HT1080 (cell line): Measurements from ENCODE around the gene JADE1. TPM values are rescaled to one million over a fixed set of nuclear protein-coding genes. Genes with fewer than 3 reads are reported as not detected.

Experiments
- DNase-seq: peaks from one replicate; pipeline ENCODE4 v3.0.0-alpha.2; 2015; ENCODE audit warnings: low read depth
- total RNA-seq: library from RNA; depleted of rRNA; stranded (reverse); fragments of >200 nt; shearing (Covaris generic); gene quantifications from 2 replicates; pipeline ENCODE4 v1.2.3, GENCODE V29; 2014

Gene JADE1
- total RNA-seq, 1 experiment from 2014 or later, result 28.0 TPM

- DNase-seq, result no peak
Measured at GRCh38 chr4:128810331-128810870, 901 bp downstream of the JADE1 start.

GRCh38 chr4:128810871-128811570 lies 1.5 kb downstream of the JADE1 start:
- peak; percentile 90 for DNase-seq

GRCh38 chr4:128811571-128812441 lies 2.3 kb downstream of the JADE1 start:
- DNase-seq, result peak; percentile 90

- peak; percentile 56 for DNase-seq
Measured at GRCh38 chr4:128812442-128813235, 3.1 kb downstream of the JADE1 start.

GRCh38 chr4:128813965-128814364 lies 4.5 kb downstream of the JADE1 start:
- no peak for DNase-seq

- DNase-seq, result no peak
Measured at GRCh38 chr4:128818442-128818841, 8.9 kb downstream of the JADE1 start.

- DNase-seq, result no peak
Measured at GRCh38 chr4:128819082-128819742, 9.7 kb downstream of the JADE1 start.

- no peak for DNase-seq
Measured at GRCh38 chr4:128820671-128821070, 11.2 kb downstream of the JADE1 start.

GRCh38 chr4:128821151-128821550 lies 11.7 kb downstream of the JADE1 start:
- DNase-seq, result no peak

- DNase-seq, result peak; percentile 81
Measured at GRCh38 chr4:128823025-128823661, 13.6 kb downstream of the JADE1 start.

GRCh38 chr4:128825226-128825625 lies 15.7 kb downstream of the JADE1 start:
- no peak for DNase-seq

GRCh38 chr4:128827296-128827695 lies 17.8 kb downstream of the JADE1 start:
- no peak for DNase-seq

- DNase-seq, result no peak
Measured at GRCh38 chr4:128830906-128831503, 21.5 kb downstream of the JADE1 start.

GRCh38 chr4:128831531-128832242 lies 22.2 kb downstream of the JADE1 start:
- no peak for DNase-seq

GRCh38 chr4:128832243-128832625 lies 22.7 kb downstream of the JADE1 start:
- no peak for DNase-seq

- DNase-seq, result no peak
Measured at GRCh38 chr4:128835498-128836222, 26.2 kb downstream of the JADE1 start.

GRCh38 chr4:128837198-128837597 lies 27.7 kb downstream of the JADE1 start:
- no peak for DNase-seq

GRCh38 chr4:128837679-128838078 lies 28.2 kb downstream of the JADE1 start:
- no peak for DNase-seq
